Esophagus muscularis mucosa (tissue), 4 donors: ENCODE data around the gene XRCC1.

Experiments used
- CTCF ChIP-seq, 3 experiments: fragments of 200-600 bp in 2 of 3; fragments of 450-650 bp in 1 of 3; sonication (generic) in 2 of 3; IDR thresholded peaks; one replicate each; pipeline ENCODE4 v1.5.1; 2017 to 2019; ENCODE audit warnings: antibody characterized with exemption in 3 of 3, mild to moderate bottlenecking in 2 of 3, moderate library complexity in 1 of 3
- EP300 ChIP-seq: sonication (generic); formaldehyde crosslinking; IDR thresholded peaks from one replicate; pipeline ENCODE4 v1.6.1; 2017; ENCODE audit warnings: antibody characterized with exemption
- POLR2A ChIP-seq: fragments of 450-650 bp; IDR thresholded peaks from one replicate; pipeline ENCODE4 v1.6.1; 2017; ENCODE audit warnings: antibody characterized with exemption, moderate library complexity, mild to moderate bottlenecking, low read depth
- POLR2AphosphoS5 ChIP-seq, 2 donors: sonication (generic); formaldehyde crosslinking; IDR thresholded peaks; one replicate each; pipeline ENCODE4 v1.6.1; 2017; ENCODE audit warnings: antibody characterized with exemption in 2 of 2

- no peak for TF ChIP-seq CTCF (IDR thresholded peaks at IDR 0.05)
- no peak for TF ChIP-seq POLR2A
- TF ChIP-seq POLR2AphosphoS5 (IDR thresholded peaks at IDR 0.05) = no peak
- TF ChIP-seq EP300 = no peak
Observed at GRCh38 chr19:43574424-43575155, 737 bp downstream of the XRCC1 start.
